HEK293T (cell line): ENCODE data around the gene PKP3.

Experiments
- ARNT ChIP-seq: fragments of 450-650 bp; IDR thresholded peaks from 2 replicates; pipeline ENCODE4 v1.6.1; 2017; ENCODE audit warnings: mild to moderate bottlenecking
- BHLHE40 ChIP-seq: fragments of 450-650 bp; IDR thresholded peaks from 2 replicates; pipeline ENCODE4 v1.6.1; 2016; ENCODE audit warnings: mild to moderate bottlenecking, moderate library complexity, borderline replicate concordance
- ELF4 ChIP-seq: fragments of 450-650 bp; IDR thresholded peaks from 2 replicates; pipeline ENCODE4 v1.6.1; 2017; ENCODE audit warnings: antibody characterized with exemption
- FOXA1 ChIP-seq: fragments of 450-650 bp; IDR thresholded peaks from 2 replicates; pipeline ENCODE4 v1.6.1; 2016; ENCODE audit warnings: mild to moderate bottlenecking
- FOXM1 ChIP-seq: fragments of 450-650 bp; IDR thresholded peaks from 2 replicates; pipeline ENCODE4 v1.6.1; 2017; ENCODE audit warnings: mild to moderate bottlenecking, borderline replicate concordance
- HDGF ChIP-seq: fragments of 450-650 bp; IDR thresholded peaks from 2 replicates; pipeline ENCODE4 v1.6.1; 2017; ENCODE audit warnings: antibody characterized with exemption, borderline replicate concordance
- SUZ12 ChIP-seq: fragments of 450-650 bp; IDR thresholded peaks from 2 replicates; pipeline ENCODE4 v1.6.1; 2016; ENCODE audit warnings: mild to moderate bottlenecking

DNA sequence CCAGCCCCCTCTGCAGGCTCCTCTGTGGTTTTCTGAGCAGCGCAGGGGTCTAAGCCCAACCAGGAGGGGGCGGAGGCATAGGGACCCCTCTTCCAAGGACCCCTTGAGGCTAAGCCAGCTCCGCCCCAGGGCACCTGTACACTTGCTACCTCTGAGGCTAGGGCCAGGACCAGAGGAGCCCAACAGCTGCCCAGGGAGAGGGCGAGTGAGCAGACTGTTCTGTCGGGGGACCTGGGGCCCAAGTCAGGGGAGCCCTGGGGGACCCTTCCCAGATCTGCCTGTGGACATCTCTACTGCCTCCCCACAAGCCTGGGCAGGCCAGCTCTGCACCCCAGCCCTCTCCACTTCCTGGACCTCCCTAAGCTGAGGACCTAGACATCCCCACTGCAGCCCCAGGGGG, 23.0 kb upstream of the PKP3 start:
- TF ChIP-seq SUZ12 (no peak), FOXA1 (no peak), FOXM1 (no peak), HDGF (no peak), ELF4 (no peak), ARNT (no peak), BHLHE40 (no peak)
